HEK293 (cell line): ENCODE data around the gene JAM3.

Experiments used
- ZNF707 ChIP-seq: fragments of 450-650 bp; formaldehyde crosslinking; IDR thresholded peaks from 2 replicates; pipeline ENCODE4 v1.5.1; 2016; ENCODE audit warnings: missing biosample characterization, missing genetic modification characterization
- ZNF776 ChIP-seq: fragments of 450-650 bp; formaldehyde crosslinking; IDR thresholded peaks from 2 replicates; pipeline ENCODE4 v1.5.0; 2017; ENCODE audit warnings: missing biosample characterization, missing genetic modification characterization, borderline replicate concordance
- TF ChIP-seq, protein P1 (sequence below): fragments of 450-650 bp; formaldehyde crosslinking; IDR thresholded peaks from 2 replicates; pipeline ENCODE4 v1.5.1; 2016; ENCODE audit warnings: missing biosample characterization, missing genetic modification characterization
- TF ChIP-seq, protein P2 (sequence below): fragments of 450-650 bp; formaldehyde crosslinking; IDR thresholded peaks from 2 replicates; pipeline ENCODE4 v1.5.1; 2016; ENCODE audit warnings: missing biosample characterization, missing genetic modification characterization

DNA sequence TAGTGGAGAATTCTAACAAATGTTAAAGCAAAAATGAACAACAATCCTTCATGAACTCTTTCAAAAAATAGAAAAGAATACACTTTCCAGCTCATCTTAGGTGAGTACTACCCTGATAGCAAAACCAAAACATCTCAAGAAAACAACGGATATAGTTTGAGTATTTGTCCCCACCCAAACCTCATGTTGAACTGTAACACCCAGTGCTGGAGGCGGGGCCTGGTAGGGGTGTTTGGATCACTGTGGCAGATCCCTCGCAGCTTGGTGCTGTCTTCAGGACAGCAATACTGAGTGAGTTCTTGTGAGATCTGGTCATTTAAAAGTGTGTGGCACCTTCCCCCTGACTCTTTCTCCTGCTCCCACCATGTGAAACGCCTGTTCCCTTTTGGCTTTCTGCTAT is 127.9 kb downstream of the JAM3 start:
- TF ChIP-seq, protein P1, sequence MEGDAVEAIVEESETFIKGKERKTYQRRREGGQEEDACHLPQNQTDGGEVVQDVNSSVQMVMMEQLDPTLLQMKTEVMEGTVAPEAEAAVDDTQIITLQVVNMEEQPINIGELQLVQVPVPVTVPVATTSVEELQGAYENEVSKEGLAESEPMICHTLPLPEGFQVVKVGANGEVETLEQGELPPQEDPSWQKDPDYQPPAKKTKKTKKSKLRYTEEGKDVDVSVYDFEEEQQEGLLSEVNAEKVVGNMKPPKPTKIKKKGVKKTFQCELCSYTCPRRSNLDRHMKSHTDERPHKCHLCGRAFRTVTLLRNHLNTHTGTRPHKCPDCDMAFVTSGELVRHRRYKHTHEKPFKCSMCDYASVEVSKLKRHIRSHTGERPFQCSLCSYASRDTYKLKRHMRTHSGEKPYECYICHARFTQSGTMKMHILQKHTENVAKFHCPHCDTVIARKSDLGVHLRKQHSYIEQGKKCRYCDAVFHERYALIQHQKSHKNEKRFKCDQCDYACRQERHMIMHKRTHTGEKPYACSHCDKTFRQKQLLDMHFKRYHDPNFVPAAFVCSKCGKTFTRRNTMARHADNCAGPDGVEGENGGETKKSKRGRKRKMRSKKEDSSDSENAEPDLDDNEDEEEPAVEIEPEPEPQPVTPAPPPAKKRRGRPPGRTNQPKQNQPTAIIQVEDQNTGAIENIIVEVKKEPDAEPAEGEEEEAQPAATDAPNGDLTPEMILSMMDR, result no peak
- TF ChIP-seq ZNF707 (tag by site-specific recombination) (no peak), ZNF776 (no peak)
- TF ChIP-seq, protein P2, sequence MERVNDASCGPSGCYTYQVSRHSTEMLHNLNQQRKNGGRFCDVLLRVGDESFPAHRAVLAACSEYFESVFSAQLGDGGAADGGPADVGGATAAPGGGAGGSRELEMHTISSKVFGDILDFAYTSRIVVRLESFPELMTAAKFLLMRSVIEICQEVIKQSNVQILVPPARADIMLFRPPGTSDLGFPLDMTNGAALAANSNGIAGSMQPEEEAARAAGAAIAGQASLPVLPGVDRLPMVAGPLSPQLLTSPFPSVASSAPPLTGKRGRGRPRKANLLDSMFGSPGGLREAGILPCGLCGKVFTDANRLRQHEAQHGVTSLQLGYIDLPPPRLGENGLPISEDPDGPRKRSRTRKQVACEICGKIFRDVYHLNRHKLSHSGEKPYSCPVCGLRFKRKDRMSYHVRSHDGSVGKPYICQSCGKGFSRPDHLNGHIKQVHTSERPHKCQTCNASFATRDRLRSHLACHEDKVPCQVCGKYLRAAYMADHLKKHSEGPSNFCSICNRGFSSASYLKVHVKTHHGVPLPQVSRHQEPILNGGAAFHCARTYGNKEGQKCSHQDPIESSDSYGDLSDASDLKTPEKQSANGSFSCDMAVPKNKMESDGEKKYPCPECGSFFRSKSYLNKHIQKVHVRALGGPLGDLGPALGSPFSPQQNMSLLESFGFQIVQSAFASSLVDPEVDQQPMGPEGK (tag by site-specific recombination), result no peak
